Measurements from ENCODE around the gene RPL12.

The RPL12 gene

GRCh38 chr9:127450830-127451607, at the start of gene RPL12, which contains the start of gene LRSAM1:
TSS of gene RPL12 (minus strand) at chr9:127451406. CDS start at chr9:127451317, 89 bp downstream.
TSS of gene LRSAM1 (plus strand) at chr9:127451510. CDS start at chr9:127454528, 3,018 bp downstream.
- DNase-seq (ENCODE audit: low spot score): peak; percentile 100

- DNase-seq (ENCODE audit: low spot score): no peak
Observed at GRCh38 chr9:127500862-127501261, 49.7 kb upstream of the RPL12 start.

DNA sequence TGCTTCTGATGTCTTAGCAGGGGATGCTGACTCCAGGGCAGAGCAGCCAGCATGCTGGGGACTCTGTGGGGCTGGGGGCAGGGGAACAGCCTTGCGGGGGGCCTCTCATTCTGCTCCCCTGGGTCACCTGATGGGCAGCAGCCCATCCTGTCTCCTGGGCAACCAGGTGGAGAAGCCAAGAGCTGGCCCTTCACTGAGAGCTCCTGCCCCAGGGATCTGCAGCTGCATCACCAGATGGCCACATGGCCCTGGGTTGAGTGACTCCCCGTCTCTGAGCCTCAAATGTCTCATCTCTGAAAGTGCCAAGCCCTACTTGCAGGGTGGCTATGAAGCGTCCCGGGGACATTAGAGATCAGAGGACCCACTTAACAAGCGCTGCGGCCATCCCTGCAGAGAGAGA, 49.2 kb upstream of the RPL12 start:
- no peak for DNase-seq (ENCODE audit: low spot score)

- no peak for DNase-seq (ENCODE audit: low spot score)
Observed at GRCh38 chr9:127498298-127498697, 47.1 kb upstream of the RPL12 start.

DNA sequence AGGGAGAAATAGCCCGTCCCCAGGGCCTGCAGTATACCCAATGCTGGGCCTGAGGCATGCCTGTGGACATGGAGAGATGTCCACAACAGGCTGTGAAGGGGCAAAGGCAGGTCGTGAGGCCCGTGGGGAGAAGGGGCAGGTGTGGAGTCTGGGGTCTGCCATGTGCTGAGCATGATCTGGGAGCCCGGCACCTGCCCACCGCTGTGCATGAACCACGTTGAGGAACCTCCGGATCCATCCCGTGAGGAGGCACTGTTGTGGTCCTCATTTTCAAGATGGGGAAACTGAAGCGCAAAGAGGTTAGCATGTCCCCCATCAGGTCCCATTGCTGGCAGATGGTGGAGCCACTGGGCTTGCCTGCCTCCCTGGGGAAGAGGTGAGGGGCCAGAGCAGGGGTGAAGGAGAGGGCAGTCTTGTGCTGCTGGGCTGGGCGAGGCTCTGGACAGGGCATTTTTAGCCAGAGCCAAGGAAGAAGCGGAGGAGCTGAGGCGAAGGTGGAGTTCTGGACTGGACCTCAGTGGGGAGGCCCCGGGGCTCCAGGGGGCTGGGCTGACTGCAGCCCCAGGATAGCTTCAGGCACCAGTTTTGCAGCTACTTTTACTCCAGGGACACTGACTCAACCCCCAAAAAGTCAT, 46.6 kb upstream of the RPL12 start:
- no peak for DNase-seq (ENCODE audit: low spot score)

- DNase-seq (ENCODE audit: low spot score): no peak
Observed at GRCh38 chr9:127496974-127497373, 45.8 kb upstream of the RPL12 start.

GRCh38 chr9:127495884-127496555, 44.8 kb upstream of the RPL12 start:
- no peak for DNase-seq (ENCODE audit: low spot score)

GRCh38 chr9:127494304-127494702, 43.1 kb upstream of the RPL12 start:
- no peak for DNase-seq (ENCODE audit: low spot score)

- DNase-seq (ENCODE audit: low spot score): no peak
Observed at GRCh38 chr9:127493592-127494303, 42.5 kb upstream of the RPL12 start.

GRCh38 chr9:127492616-127493015, 41.4 kb upstream of the RPL12 start:
- no peak for DNase-seq (ENCODE audit: low spot score)

DNA sequence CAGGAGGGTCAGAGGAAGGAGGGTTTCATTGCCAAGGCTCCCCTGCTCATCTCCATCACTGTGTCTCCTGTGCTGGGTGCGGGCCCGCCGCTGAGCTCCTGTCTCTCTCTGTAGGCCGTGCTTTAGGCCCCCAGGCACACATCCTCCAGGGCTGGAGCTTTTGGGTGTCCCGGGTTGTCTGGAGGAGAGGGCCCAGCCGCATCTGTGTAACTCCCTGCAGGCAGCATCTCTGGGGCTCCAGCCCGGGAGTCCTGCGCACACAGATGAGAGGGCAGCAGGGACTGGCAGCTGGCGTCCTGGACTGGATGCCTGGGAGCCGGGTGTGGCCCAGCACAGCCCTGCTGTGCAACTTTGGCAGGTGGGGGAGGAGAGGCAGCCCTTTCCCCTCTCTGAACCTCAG, 40.3 kb upstream of the RPL12 start:
- no peak for DNase-seq (ENCODE audit: low spot score)

GRCh38 chr9:127490535-127491230, 39.5 kb upstream of the RPL12 start:
- no peak for DNase-seq (ENCODE audit: low spot score)

GRCh38 chr9:127489471-127490115, 38.4 kb upstream of the RPL12 start:
- no peak for DNase-seq (ENCODE audit: low spot score)

- no peak for DNase-seq (ENCODE audit: low spot score)
Observed at GRCh38 chr9:127488946-127489345, 37.7 kb upstream of the RPL12 start.

DNA sequence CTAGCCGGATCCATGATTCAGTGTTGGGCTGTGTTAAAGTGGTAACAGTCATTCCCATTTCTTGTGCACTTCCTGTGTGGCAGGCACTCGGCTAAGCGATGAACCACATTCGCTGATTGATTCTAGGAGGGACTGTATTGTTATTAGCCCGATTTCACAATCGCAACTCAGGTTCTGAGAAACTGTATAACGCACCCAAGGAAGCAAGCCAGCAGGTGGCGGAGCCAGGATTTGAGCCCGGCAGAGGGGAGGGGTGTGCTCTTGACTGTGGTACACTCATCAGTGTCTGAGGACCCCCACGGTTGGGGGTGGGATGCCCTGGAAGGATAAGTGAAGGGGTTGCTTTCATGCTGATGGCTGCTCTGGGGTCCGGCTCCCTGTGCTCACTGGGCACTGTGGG, 34.8 kb upstream of the RPL12 start:
- no peak for DNase-seq (ENCODE audit: low spot score)

DNA sequence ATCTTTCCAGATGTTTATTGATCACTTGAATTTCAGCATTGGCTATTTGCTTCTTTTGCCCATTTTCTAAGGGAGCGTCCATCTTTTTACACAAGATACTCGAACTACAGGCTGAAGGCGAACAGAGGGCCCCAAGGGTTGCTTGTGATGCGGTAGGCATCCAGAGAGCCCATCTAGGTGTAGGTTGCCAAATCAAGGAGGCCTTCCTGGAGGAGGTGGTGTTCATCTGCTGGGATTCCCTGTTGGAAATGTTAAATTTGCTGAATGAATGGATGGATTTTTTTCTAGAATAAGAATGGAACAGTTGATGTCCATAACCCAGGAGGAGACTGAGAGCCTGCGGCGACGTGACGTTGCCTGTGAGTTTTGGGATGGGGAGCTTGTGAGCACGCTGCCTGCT, 31.5 kb upstream of the RPL12 start:
- DNase-seq (ENCODE audit: low spot score): no peak

DNA sequence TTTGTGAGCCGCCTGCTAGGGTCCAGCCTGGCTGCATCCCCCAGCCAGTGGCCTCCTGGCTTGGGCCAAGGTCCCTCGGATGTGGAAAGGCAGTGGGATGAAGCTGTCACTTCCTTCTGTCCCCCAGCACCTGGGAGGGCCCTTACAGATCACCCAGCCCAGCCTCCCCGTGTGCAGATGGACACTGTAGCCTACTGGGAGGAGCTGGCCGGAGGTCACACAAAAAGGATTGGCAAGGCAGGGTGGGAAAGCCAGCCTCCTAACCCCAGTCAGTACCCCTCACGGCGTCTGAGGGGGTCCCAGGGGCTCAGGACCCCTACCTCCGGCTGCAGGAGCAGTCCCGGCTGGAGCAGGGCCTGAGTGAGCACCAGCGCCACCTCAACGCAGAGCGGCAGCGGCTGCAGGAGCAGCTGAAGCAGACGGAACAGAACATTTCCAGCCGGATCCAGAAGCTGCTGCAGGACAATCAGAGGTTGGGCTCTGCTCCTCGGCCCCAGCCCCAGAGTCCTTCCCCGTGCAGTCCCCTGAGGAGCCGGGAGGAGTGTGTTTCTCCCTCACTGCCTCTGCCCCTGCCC, 28.4 kb upstream of the RPL12 start:
- DNase-seq (ENCODE audit: low spot score): no peak

DNA sequence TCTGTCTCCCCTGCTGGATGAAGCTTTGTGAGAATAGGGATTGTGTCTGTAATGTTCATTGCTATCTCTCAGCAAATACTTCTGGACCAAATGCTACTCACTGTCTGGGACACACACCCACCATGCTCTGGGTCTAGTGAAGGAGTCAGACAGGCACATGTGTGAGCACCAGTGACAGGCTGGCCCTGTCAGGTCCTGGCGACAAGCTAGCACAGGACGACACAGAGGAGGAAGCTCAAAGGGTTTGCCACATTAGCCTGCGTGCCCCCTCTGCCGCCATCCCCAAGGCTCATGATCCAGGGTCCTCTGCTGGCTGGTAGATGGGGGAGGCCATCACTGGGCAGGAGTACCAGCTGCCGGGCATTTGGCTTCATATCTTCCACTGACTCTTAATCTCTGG, 23.4 kb upstream of the RPL12 start:
- DNase-seq (ENCODE audit: low spot score): no peak

- DNase-seq (ENCODE audit: low spot score): no peak
Observed at GRCh38 chr9:127473932-127474331, 22.7 kb upstream of the RPL12 start.

GRCh38 chr9:127473501-127473900, 22.3 kb upstream of the RPL12 start:
- no peak for DNase-seq (ENCODE audit: low spot score)

- DNase-seq (ENCODE audit: low spot score): no peak
Observed at GRCh38 chr9:127470662-127471061, 19.5 kb upstream of the RPL12 start.

All from COLO829 (cell line).